ENCODE data around the gene COP1. TPM values are rescaled to one million over a fixed set of nuclear protein-coding genes. Genes with fewer than 3 reads are reported as not detected.
"Not testable (repeated sequence)": the region's sequence is repeated elsewhere in the genome, so short reads cannot be mapped to it uniquely, and the experiment has no call there.

COP1 gene
- 35.7 to 40.8 TPM (median 37.0 TPM) in 3 replicates for total RNA-seq
- long read RNA-seq, transcript COP1-204 (20 exons, 3,033 nt): major isoform, 53 of 114 reads
- long read RNA-seq, transcript COP1-201 (19 exons, 2,124 nt): minor isoform, 6 of 114 reads
- long read RNA-seq, partial matches to known transcripts: 1 of 114 reads
- long read RNA-seq, other reads (novel, unspliced or antisense): 50 of 114 reads

GRCh38 chr1:176206961-176207902, at the start of gene COP1:
Gene COP1, minus strand, starts transcription at chr1:176207286. Its CDS starts 308 bp downstream, at chr1:176206978.
- Mint-ChIP-seq H3K27ac (ENCODE audit: unreplicated experiment) (peak within 1 kb of the TSS; percentile 99), H3K9me3 (ENCODE audit: low read depth) (no peaks in the 10 kb centered on the region), H3K27me3 (ENCODE audit: low read depth) (no peaks in the 10 kb centered on the region), H3K36me3 (ENCODE audit: low read depth) (no peaks in the 10 kb centered on the region), H3K4me1 (ENCODE audit: low read depth) (peaks cover 42% of the 10 kb centered on the region), H3K4me3 (ENCODE audit: unreplicated experiment) (peak within 1 kb of the TSS; percentile 99)
- peak; percentile 50 for TF ChIP-seq CTCF (IDR thresholded peaks at IDR 0.05)
- peak; percentile 95 for DNase-seq (ENCODE audit: low spot score)

- Mint-ChIP-seq H3K9me3 (ENCODE audit: low read depth) (no peaks in the 10 kb centered on the region), H3K27ac (ENCODE audit: unreplicated experiment) (no peak overlapping the region), H3K36me3 (ENCODE audit: low read depth) (no peaks in the 10 kb centered on the region), H3K27me3 (ENCODE audit: low read depth) (peaks cover 2% of the 10 kb centered on the region), H3K4me3 (ENCODE audit: unreplicated experiment) (no peak overlapping the region), H3K4me1 (ENCODE audit: low read depth) (no peaks in the 10 kb centered on the region)
- no peak for TF ChIP-seq CTCF (IDR thresholded peaks at IDR 0.05)
- DNase-seq (ENCODE audit: low spot score): no peak
Observed at GRCh38 chr1:176252191-176252590, 45.1 kb upstream of the COP1 start.

DNA sequence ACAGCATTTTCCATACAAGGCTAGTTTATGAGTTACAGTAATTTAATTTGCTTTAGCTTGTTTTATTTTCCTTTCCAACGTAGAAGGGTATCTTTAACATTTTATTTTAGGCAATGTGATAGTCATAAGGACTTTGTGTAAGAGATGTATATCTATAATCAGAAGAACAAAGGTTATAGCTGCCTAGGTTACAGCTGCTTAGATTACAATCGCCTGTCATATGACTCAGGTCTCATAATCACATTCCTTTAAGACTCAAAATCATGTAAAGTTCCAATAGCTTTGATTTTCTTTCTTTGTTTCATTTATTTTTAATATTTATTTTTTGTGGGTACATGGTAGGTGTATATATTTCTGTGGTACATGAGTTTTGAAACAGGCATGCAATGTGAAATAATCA, 37.8 kb upstream of the COP1 start:
- DNase-seq (ENCODE audit: low spot score): no peak
- H3K27me3 Mint-ChIP-seq (ENCODE audit: low read depth): peaks cover 6% of the 10 kb centered on the region
- H3K4me1 Mint-ChIP-seq (ENCODE audit: low read depth): peaks cover 11% of the 10 kb centered on the region
- H3K4me3 Mint-ChIP-seq (ENCODE audit: unreplicated experiment): no peak overlapping the region
- H3K27ac Mint-ChIP-seq (ENCODE audit: unreplicated experiment): no peak overlapping the region
- TF ChIP-seq CTCF (IDR thresholded peaks at IDR 0.05): no peak
- no peaks in the 10 kb centered on the region for H3K36me3 Mint-ChIP-seq (ENCODE audit: low read depth)
- H3K9me3 Mint-ChIP-seq (ENCODE audit: low read depth): peaks cover 3% of the 10 kb centered on the region

GRCh38 chr1:176243746-176244145, 36.7 kb upstream of the COP1 start:
- peaks cover 3% of the 10 kb centered on the region for H3K9me3 Mint-ChIP-seq (ENCODE audit: low read depth)
- TF ChIP-seq CTCF (IDR thresholded peaks at IDR 0.05): no peak
- peaks cover 11% of the 10 kb centered on the region for H3K4me1 Mint-ChIP-seq (ENCODE audit: low read depth)
- no peak for DNase-seq (ENCODE audit: low spot score)
- H3K36me3 Mint-ChIP-seq (ENCODE audit: low read depth): no peaks in the 10 kb centered on the region
- peaks cover 6% of the 10 kb centered on the region for H3K27me3 Mint-ChIP-seq (ENCODE audit: low read depth)
- H3K4me3 Mint-ChIP-seq (ENCODE audit: unreplicated experiment): no peak overlapping the region
- no peak overlapping the region for H3K27ac Mint-ChIP-seq (ENCODE audit: unreplicated experiment)

DNA sequence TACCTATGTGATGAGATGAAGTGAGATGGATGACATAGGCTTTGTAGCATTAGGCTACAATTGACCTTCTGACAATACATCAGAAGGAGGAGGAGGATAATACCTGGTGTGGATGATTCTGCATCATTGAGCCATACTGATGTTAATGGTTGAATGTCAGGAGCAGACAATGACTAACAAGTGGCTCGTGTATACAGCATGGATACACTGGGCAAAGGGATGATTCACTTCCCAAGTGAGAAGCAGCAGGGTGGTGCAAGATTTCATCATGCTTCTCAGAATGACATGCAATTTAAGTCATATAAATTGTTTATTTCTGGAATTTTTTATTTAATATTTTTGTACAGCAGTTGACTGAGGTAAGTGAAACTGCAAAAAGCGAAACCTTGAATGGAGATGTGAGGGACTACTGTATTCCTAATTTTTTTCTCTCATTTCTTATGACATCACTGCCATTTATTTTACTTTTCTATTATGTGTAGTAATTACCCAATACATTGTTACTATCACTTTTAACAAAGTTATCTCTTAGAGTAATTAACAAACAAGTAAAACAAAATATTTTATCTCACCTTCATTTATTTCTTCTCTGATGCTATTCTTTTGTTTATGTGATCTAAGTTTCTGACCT, 34.4 kb upstream of the COP1 start:
- H3K9me3 Mint-ChIP-seq (ENCODE audit: low read depth): peaks cover 3% of the 10 kb centered on the region
- TF ChIP-seq CTCF (IDR thresholded peaks at IDR 0.05): no peak
- no peaks in the 10 kb centered on the region for H3K36me3 Mint-ChIP-seq (ENCODE audit: low read depth)
- H3K27ac Mint-ChIP-seq (ENCODE audit: unreplicated experiment): peak overlapping the region; percentile 52
- no peak for DNase-seq (ENCODE audit: low spot score)
- no peak overlapping the region for H3K4me3 Mint-ChIP-seq (ENCODE audit: unreplicated experiment)
- H3K27me3 Mint-ChIP-seq (ENCODE audit: low read depth): peaks cover 8% of the 10 kb centered on the region
- H3K4me1 Mint-ChIP-seq (ENCODE audit: low read depth): peaks cover 11% of the 10 kb centered on the region

- Mint-ChIP-seq H3K9me3 (ENCODE audit: low read depth) (peaks cover 25% of the 10 kb centered on the region), H3K27me3 (ENCODE audit: low read depth) (peaks cover 12% of the 10 kb centered on the region)
- not testable (repeated sequence) for H3K4me3 Mint-ChIP-seq (ENCODE audit: unreplicated experiment); DNase-seq (ENCODE audit: low spot score); H3K27ac Mint-ChIP-seq (ENCODE audit: unreplicated experiment); H3K4me1 Mint-ChIP-seq (ENCODE audit: low read depth); H3K36me3 Mint-ChIP-seq (ENCODE audit: low read depth)
Observed at GRCh38 chr1:176233657-176234056, 26.6 kb upstream of the COP1 start.
